ENCODE measurements around the gene MLKL.

Gene MLKL

DNA sequence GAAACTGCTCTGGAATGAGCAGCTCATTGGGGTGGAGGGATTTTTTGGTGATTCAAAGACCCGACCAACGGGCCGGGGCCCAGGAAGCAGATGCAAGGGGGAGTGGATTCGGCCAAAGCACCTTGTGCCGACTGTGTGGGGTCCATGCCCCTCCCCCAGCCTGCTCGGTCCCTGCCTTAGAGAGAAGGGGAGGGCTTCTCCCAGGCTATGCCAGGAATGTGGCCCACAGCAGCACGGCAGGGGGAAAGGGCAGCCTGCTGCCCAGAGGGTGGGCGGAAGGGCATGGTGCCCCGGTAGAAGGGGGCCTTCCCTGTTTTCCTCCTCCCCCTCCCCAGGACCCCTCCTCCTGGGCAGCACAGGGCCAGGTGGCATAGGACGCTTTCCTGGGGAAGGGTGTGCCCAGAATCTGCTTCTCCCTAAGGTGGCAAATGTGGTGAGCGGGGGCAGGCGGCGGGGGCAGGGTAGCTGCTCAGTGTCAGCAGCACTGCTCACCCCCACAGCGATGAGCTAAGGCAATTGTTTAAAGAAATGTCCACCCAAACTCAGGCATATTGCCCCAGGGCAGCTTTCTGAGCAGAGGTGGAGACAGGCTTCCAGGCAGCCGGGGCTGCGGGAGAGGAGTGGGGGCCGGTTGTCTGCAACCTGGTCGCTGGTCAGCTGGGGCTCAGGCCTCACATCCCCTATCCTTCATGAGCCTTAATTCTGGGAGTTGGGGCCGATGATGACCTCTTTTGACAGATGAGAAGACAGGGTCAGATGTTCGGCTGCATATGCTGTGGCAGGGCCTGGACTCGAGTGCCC lies 33.9 kb upstream of the MLKL start:
- no peak overlapping the region for H3K27ac ChIP-seq (ENCODE audit: low read length)
- H3K4me1 ChIP-seq (ENCODE audit: insufficient read depth, low read length): peaks cover 10% of the 10 kb centered on the region
- no peak overlapping the region for H3K4me3 ChIP-seq (ENCODE audit: low read depth in 1 of 2, low read length in 2 of 2)
- no peak for DNase-seq
- TF ChIP-seq EZH2 (IDR thresholded peaks at IDR 0.05; ENCODE audit: borderline replicate concordance, low read depth, low read length, severe bottlenecking) (no peak), CTCF (IDR thresholded peaks at IDR 0.05; ENCODE audit: borderline replicate concordance, extremely low read depth, low read length, poor library complexity, severe bottlenecking) (no peak)
- no peaks in the 10 kb centered on the region for H3K79me2 ChIP-seq (ENCODE audit: insufficient read depth, low read length)
- no peaks in the 10 kb centered on the region for H3K36me3 ChIP-seq (ENCODE audit: insufficient read depth, low read length)
- H3K27me3 ChIP-seq (ENCODE audit: insufficient read depth, low read length, poor library complexity): peaks cover 3% of the 10 kb centered on the region
- no peaks in the 10 kb centered on the region for H4K20me1 ChIP-seq (ENCODE audit: insufficient read depth, low read length)
- ATAC-seq (ENCODE audit: insufficient read depth, low read depth): no peak
- H3K4me2 ChIP-seq (ENCODE audit: insufficient read depth, low read length): no peak overlapping the region
- H3K9ac ChIP-seq (ENCODE audit: low read depth, low read length): no peak overlapping the region
- H3K9me3 ChIP-seq (ENCODE audit: insufficient read depth, low read length, severe bottlenecking): no peaks in the 10 kb centered on the region
- no peak overlapping the region for H2AFZ ChIP-seq (ENCODE audit: low read depth, low read length)

DNA sequence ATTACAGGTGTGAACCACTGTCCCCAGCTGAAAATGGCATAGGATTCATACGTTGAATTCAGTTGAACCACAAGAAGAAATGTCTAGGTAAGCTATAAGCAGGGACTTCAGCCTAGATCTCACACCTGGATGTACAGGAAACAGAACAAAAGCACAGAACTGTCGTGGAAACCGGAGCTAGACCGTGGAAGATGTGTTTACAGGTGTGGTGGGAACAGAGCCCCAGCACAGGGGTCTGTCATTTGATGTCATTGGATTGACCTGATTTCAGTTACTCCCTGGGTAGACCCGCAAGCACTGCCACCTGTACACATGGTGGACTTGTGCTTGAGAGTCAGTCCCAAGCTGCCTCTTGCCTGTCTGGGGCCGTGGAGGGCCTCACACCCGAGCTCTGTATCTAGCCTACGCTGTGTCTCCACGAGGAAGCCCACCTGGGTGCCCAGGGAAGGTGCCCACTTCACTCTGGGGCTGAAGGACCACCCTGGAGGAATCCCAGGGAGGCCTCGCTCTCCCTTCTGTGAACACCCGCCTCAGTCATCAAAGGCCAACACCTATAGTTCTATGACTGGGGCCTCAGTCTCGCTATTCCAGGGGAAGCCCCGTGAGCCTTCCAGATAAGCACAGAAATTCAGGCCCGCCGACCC lies 32.2 kb upstream of the MLKL start:
- Histone ChIP-seq H3K9me3 (ENCODE audit: insufficient read depth, low read length, severe bottlenecking) (no peaks in the 10 kb centered on the region), H3K27me3 (ENCODE audit: insufficient read depth, low read length, poor library complexity) (peaks cover 3% of the 10 kb centered on the region), H3K4me1 (ENCODE audit: insufficient read depth, low read length) (peaks cover 16% of the 10 kb centered on the region), H3K36me3 (ENCODE audit: insufficient read depth, low read length) (no peaks in the 10 kb centered on the region), H2AFZ (ENCODE audit: low read depth, low read length) (no peak overlapping the region), H3K27ac (ENCODE audit: low read length) (no peak overlapping the region), H3K79me2 (ENCODE audit: insufficient read depth, low read length) (no peaks in the 10 kb centered on the region), H4K20me1 (ENCODE audit: insufficient read depth, low read length) (no peaks in the 10 kb centered on the region), H3K4me3 (ENCODE audit: low read depth in 1 of 2, low read length in 2 of 2) (no peak overlapping the region), H3K9ac (ENCODE audit: low read depth, low read length) (no peak overlapping the region), H3K4me2 (ENCODE audit: insufficient read depth, low read length) (no peak overlapping the region)
- no peak for DNase-seq
- TF ChIP-seq CTCF (IDR thresholded peaks at IDR 0.05; ENCODE audit: borderline replicate concordance, extremely low read depth, low read length, poor library complexity, severe bottlenecking): no peak
- no peak for TF ChIP-seq EZH2 (IDR thresholded peaks at IDR 0.05; ENCODE audit: borderline replicate concordance, low read depth, low read length, severe bottlenecking)
- ATAC-seq (ENCODE audit: insufficient read depth, low read depth): no peak

DNA sequence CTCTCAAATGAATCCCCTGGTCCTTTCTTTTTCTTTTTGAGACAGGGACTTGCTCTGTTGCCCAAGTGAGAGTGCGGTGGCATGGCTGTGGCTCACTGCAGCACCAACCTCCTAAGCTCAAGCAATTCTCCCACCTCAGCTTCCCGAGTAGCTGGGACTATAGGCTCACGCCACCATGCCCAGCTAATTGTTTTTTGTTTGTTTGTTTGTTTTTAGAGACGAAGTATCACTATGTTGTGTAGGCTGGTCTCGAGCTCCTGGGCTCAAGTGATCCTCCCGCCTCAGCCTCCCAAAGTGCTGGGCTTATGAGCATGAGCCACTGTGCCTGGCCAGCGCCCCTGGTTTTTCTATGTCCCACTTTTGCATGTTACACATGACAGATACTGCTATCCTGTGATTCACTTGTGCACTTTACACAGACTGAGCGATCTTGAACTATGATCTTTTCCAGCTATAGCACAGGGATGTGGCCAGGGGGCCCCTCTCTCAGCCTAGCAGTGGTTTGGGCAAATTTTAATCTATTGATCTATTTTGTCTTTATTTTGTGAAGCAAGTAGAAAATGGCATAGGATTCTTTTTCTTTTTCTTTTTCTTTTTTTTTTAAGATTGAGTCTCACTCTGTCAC lies 31.3 kb upstream of the MLKL start:
- Histone ChIP-seq H2AFZ (ENCODE audit: low read depth, low read length) (no peak overlapping the region), H3K4me1 (ENCODE audit: insufficient read depth, low read length) (peaks cover 16% of the 10 kb centered on the region)

More for the DNA sequence above, 31.3 kb upstream of the MLKL start:
- H3K27me3 ChIP-seq (ENCODE audit: insufficient read depth, low read length, poor library complexity): peaks cover 3% of the 10 kb centered on the region
- H3K36me3 ChIP-seq (ENCODE audit: insufficient read depth, low read length): no peaks in the 10 kb centered on the region
- ATAC-seq (ENCODE audit: insufficient read depth, low read depth): no peak
- no peak overlapping the region for H3K4me2 ChIP-seq (ENCODE audit: insufficient read depth, low read length)
- H3K4me3 ChIP-seq (ENCODE audit: low read depth in 1 of 2, low read length in 2 of 2): no peak overlapping the region
- no peaks in the 10 kb centered on the region for H3K79me2 ChIP-seq (ENCODE audit: insufficient read depth, low read length)
- peaks cover under 1% of the 10 kb centered on the region for H3K9me3 ChIP-seq (ENCODE audit: insufficient read depth, low read length, severe bottlenecking)
- H3K9ac ChIP-seq (ENCODE audit: low read depth, low read length): no peak overlapping the region
- no peak overlapping the region for H3K27ac ChIP-seq (ENCODE audit: low read length)
- DNase-seq: no peak
- no peaks in the 10 kb centered on the region for H4K20me1 ChIP-seq (ENCODE audit: insufficient read depth, low read length)
- TF ChIP-seq EZH2 (IDR thresholded peaks at IDR 0.05; ENCODE audit: borderline replicate concordance, low read depth, low read length, severe bottlenecking): no peak
- TF ChIP-seq CTCF (IDR thresholded peaks at IDR 0.05; ENCODE audit: borderline replicate concordance, extremely low read depth, low read length, poor library complexity, severe bottlenecking): no peak
